Measurements from ENCODE around the gene SBSN. TPM values are rescaled to one million over a fixed set of nuclear protein-coding genes. Genes with fewer than 3 reads are reported as not detected.

The SBSN gene
- total and polyA plus RNA-seq, 9 of the 15 experiments (the other 6 are each of a cell fraction or from before 2014, with no cell fraction given) = 0.05 TPM; not detected in 8

GRCh38 chr19:35545001-35545854, 17.1 kb upstream of the SBSN start, which contains the start of gene TMEM147 (continued):
- TF ChIP-seq TAF1 (IDR thresholded peaks at IDR 0.05; ENCODE audit: control insufficient read depth, extremely low read depth, insufficient read depth, low read length, severe bottlenecking) (peak; percentile 80), ZNF232 (CRISPR knock-in tag; IDR thresholded peaks at IDR 0.05) (no peak), ZBTB12 (CRISPR knock-in tag; IDR thresholded peaks at IDR 0.05) (peak; percentile 97), NEUROD1 (IDR thresholded peaks at IDR 0.05; ENCODE audit: borderline replicate concordance, low read depth, low read length, partially characterized antibody) (no peak), CEBPB (tag; IDR thresholded peaks at IDR 0.05) (peak; percentile 40), OTX1 (CRISPR knock-in tag; IDR thresholded peaks at IDR 0.05) (no peak), ZNF316 (IDR thresholded peaks at IDR 0.05) (no peak), ZNF764 (CRISPR knock-in tag; IDR thresholded peaks at IDR 0.05; ENCODE audit: low read depth) (no peak), ZNF609 (CRISPR knock-in tag; IDR thresholded peaks at IDR 0.05; ENCODE audit: borderline replicate concordance) (no peak), ZBTB40 (IDR thresholded peaks at IDR 0.05) (peak; percentile 73; the same call in 1 of the 2 replicates), ZBTB40 (CRISPR knock-in tag; IDR thresholded peaks at IDR 0.05) (no peak)

Data from K562 (cell line).